Stomach smooth muscle (tissue), 2 donors: ENCODE measurements around the gene LSG1.

Experiments
- H3K27ac ChIP-seq: one replicate; pipeline ENCODE4 v1.7.0; 2013; ENCODE audit warnings: mild to moderate bottlenecking, low read length, inconsistent platforms
- H3K27me3 ChIP-seq, 2 donors: one replicate each; pipeline ENCODE4 v1.7.0; 2013; ENCODE audit warnings: low read length in 2 of 2; ENCODE audit not compliant: insufficient read depth in 2 of 2, control insufficient read depth in 1 of 2
- H3K36me3 ChIP-seq, 2 donors: one replicate each; pipeline ENCODE4 v1.7.0; 2013; ENCODE audit warnings: low read length in 2 of 2; ENCODE audit not compliant: control insufficient read depth in 2 of 2, insufficient read depth in 2 of 2
- H3K4me1 ChIP-seq: one replicate; pipeline ENCODE4 v1.7.0; 2013; ENCODE audit warnings: low read length; ENCODE audit not compliant: control insufficient read depth, insufficient read depth
- H3K4me3 ChIP-seq, 2 donors: one replicate each; pipeline ENCODE4 v1.7.0; 2013; ENCODE audit warnings: low read length in 2 of 2
- H3K9ac ChIP-seq, 2 donors: one replicate each; pipeline ENCODE4 v1.7.0; 2013; ENCODE audit warnings: low read length in 2 of 2, mild to moderate bottlenecking in 1 of 2
- H3K9me3 ChIP-seq, 2 donors: one replicate each; pipeline ENCODE4 v1.7.0; 2013; ENCODE audit warnings: low read length in 2 of 2; ENCODE audit not compliant: control insufficient read depth in 2 of 2
- donor health status: healthy.
- donor health status: Pancreatic carcinoma.

LSG1 gene

GRCh38 chr3:194604126-194604525 lies 67.9 kb downstream of the LSG1 start:
- Histone ChIP-seq H3K9me3 (no peaks in the 10 kb centered on the region), H3K27me3 (no peaks in the 10 kb centered on the region), H3K27ac (no peak overlapping the region), H3K4me3 (no peak overlapping the region), H3K9ac (no peak overlapping the region), H3K4me1 (no peaks in the 10 kb centered on the region), H3K36me3 (no peaks in the 10 kb centered on the region)

GRCh38 chr3:194602669-194603171 lies 69.3 kb downstream of the LSG1 start:
- Histone ChIP-seq H3K9me3 (no peaks in the 10 kb centered on the region), H3K4me3 (no peak overlapping the region), H3K4me1 (no peaks in the 10 kb centered on the region), H3K27me3 (no peaks in the 10 kb centered on the region), H3K9ac (no peak overlapping the region), H3K36me3 (no peaks in the 10 kb centered on the region), H3K27ac (no peak overlapping the region)

- no peaks in the 10 kb centered on the region for H3K27me3 ChIP-seq
- no peaks in the 10 kb centered on the region for H3K4me1 ChIP-seq
- H3K36me3 ChIP-seq, result no peaks in the 10 kb centered on the region
- H3K27ac ChIP-seq, result no peak overlapping the region
- H3K9ac ChIP-seq, result no peak overlapping the region
- H3K9me3 ChIP-seq, result no peaks in the 10 kb centered on the region
- no peak overlapping the region for H3K4me3 ChIP-seq
These were observed 73.0 kb downstream of the LSG1 start for GRCh38 chr3:194598771-194599557.

GRCh38 chr3:194596906-194597305 lies 75.1 kb downstream of the LSG1 start:
- Histone ChIP-seq H3K27me3 (no peaks in the 10 kb centered on the region), H3K9ac (no peak overlapping the region), H3K27ac (no peak overlapping the region), H3K9me3 (no peaks in the 10 kb centered on the region), H3K36me3 (no peaks in the 10 kb centered on the region), H3K4me3 (no peak overlapping the region), H3K4me1 (no peaks in the 10 kb centered on the region)

DNA sequence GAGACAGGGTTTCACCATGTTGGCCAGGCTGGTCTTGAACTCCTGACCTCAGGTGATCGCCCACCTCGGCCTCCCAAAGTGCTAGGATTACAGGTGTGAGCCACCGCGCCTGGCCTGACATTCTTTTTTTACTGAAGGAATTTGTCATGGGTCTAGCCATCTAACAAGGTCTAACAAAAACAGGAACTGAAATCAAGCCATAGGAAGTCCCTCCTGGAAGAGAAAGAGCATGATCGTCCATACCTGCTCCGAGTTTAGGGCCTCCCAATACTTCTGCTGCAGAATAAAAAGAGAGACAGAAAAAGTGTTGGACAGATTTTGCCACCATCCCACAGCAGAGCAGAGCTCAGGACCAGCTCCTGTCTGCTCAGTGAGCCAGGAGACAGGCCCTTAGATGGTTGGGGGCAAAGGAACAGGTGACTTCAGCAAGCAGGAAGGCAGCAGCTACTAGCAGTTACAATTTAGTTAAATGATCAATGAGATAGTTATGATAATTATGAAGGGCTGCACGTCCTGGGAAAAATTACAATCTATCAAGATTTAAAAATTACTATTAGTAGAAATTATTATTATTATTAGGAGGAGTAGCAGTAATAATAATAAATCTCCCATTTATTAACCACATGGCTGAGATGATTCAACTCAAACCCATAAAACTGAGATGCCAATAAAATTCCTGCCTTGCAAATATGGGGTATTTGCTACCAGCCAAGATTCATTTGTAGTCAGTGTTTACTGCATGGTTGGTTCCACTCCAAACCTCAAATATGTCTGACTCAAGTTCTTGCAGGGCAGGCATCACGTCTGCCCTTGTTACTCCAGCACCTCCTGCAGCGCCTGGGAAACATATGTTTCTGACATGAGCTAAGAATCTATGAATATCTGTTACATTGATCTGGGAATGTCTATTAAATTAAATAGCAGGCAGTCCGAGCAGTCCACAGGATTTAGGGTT lies 78.9 kb downstream of the LSG1 start:
- H3K27ac ChIP-seq, result no peak overlapping the region
- no peaks in the 10 kb centered on the region for H3K27me3 ChIP-seq

More for the DNA sequence above, 78.9 kb downstream of the LSG1 start:
- no peaks in the 10 kb centered on the region for H3K4me1 ChIP-seq
- no peaks in the 10 kb centered on the region for H3K9me3 ChIP-seq
- peaks cover 0 to 4% of the 10 kb centered on the region in 2 donors for H3K36me3 ChIP-seq
- H3K4me3 ChIP-seq, result no peak overlapping the region
- no peak overlapping the region for H3K9ac ChIP-seq
